GM18870 (cell line): Measurements from ENCODE around the gene CDC42.

Source experiments
- ATAC-seq: cut with Tn5 transposase; IDR thresholded peaks from one replicate; pipeline ENCODE4 v1.9.1; 2021; ENCODE audit warnings: moderate library complexity; ENCODE audit not compliant: unreplicated experiment

CDC42 gene

GRCh38 chr1:22037520-22037919, 15.0 kb upstream of the CDC42 start:
- ATAC-seq: no peak

GRCh38 chr1:22038036-22038435, 14.5 kb upstream of the CDC42 start:
- no peak for ATAC-seq

GRCh38 chr1:22039594-22040285, 12.8 kb upstream of the CDC42 start:
- peak; percentile 89 for ATAC-seq

- ATAC-seq: no peak
Measured at GRCh38 chr1:22040286-22040623, 12.3 kb upstream of the CDC42 start.

- no peak for ATAC-seq
Measured at GRCh38 chr1:22041505-22041904, 11.0 kb upstream of the CDC42 start.

GRCh38 chr1:22043198-22043769, 9.2 kb upstream of the CDC42 start:
- no peak for ATAC-seq

GRCh38 chr1:22044690-22045420, 7.7 kb upstream of the CDC42 start:
- no peak for ATAC-seq

GRCh38 chr1:22045604-22046228, 6.8 kb upstream of the CDC42 start:
- ATAC-seq: no peak

GRCh38 chr1:22048351-22049192, 3.9 kb upstream of the CDC42 start:
- ATAC-seq: peak; percentile 43

- ATAC-seq: no peak
Measured at GRCh38 chr1:22050330-22050729, 2.2 kb upstream of the CDC42 start.

GRCh38 chr1:22051607-22052114, 848 bp upstream of the CDC42 start:
- no peak for ATAC-seq

GRCh38 chr1:22053017-22053860, 730 bp downstream of the CDC42 start:
- no peak for ATAC-seq

GRCh38 chr1:22053861-22054770, 1.6 kb downstream of the CDC42 start:
- ATAC-seq: no peak

GRCh38 chr1:22055463-22055862, 3.0 kb downstream of the CDC42 start:
- no peak for ATAC-seq

GRCh38 chr1:22056043-22056442, 3.5 kb downstream of the CDC42 start:
- no peak for ATAC-seq

- no peak for ATAC-seq
Measured at GRCh38 chr1:22056936-22057335, 4.4 kb downstream of the CDC42 start.

- no peak for ATAC-seq
Measured at GRCh38 chr1:22057861-22058260, 5.4 kb downstream of the CDC42 start.

- no peak for ATAC-seq
Measured at GRCh38 chr1:22064751-22065402, 12.4 kb downstream of the CDC42 start.
